Measurements from ENCODE around the gene ALDH3A1. TPM values are rescaled to one million over a fixed set of nuclear protein-coding genes. Genes with fewer than 3 reads are reported as not detected.

Gene ALDH3A1
- total RNA-seq (2013; cell fraction: nucleolus; rRNA removed) = not detected in 2 replicates
- total RNA-seq (2014; rRNA removed) = not detected in 2 replicates
- total RNA-seq (2014; rRNA removed; fragmentation: Illumina TruSeq; extraction: Trizol) = not detected in 2 replicates
- total RNA-seq (2021) = not detected in 2 replicates
- not detected for polyA plus RNA-seq (2011; ENCODE audit: low read depth)
- polyA plus RNA-seq (2011; rRNA removed) = not detected in 2 replicates
- polyA plus RNA-seq (2011; cell fraction: cytosol; rRNA removed) = not detected in 2 replicates
- polyA plus RNA-seq (2011; cell fraction: nucleus; rRNA removed) = not detected in 2 replicates
- 0.28 TPM in 2 replicates for polyA plus RNA-seq (2012)
- not detected in 2 replicates for polyA plus RNA-seq (2014; fragmentation: Illumina TruSeq; extraction: Trizol)
- polyA plus RNA-seq (2014; fragmentation: Nextera tagmentation; extraction: Ambion mirVana) = not detected
- polyA plus RNA-seq (2014; rRNA removed) = 0.20 TPM in 1 of 2 replicates, not detected in the other
- not detected for polyA plus RNA-seq (2016; fragmentation: Nextera tagmentation; extraction: Ambion mirVana)
- polyA minus RNA-seq (2011; rRNA and poly(A)+ RNA removed) = not detected in 2 replicates
- polyA minus RNA-seq (2011; cell fraction: cytosol; rRNA and poly(A)+ RNA removed) = not detected in 2 replicates
- polyA minus RNA-seq (2011; cell fraction: nucleus; rRNA and poly(A)+ RNA removed) = not detected in 2 replicates
- Bru-seq, nascent RNA = percentile 11 among the genes with signal in this experiment
- BruChase-seq, experiment 1, labeled RNA remaining after a 6-hour chase = not detected
- BruChase-seq, experiment 2, labeled RNA remaining after a 2-hour chase = not detected
- long read RNA-seq, experiment 1 = 0 reads
- long read RNA-seq, experiment 2 = 0 reads

DNA sequence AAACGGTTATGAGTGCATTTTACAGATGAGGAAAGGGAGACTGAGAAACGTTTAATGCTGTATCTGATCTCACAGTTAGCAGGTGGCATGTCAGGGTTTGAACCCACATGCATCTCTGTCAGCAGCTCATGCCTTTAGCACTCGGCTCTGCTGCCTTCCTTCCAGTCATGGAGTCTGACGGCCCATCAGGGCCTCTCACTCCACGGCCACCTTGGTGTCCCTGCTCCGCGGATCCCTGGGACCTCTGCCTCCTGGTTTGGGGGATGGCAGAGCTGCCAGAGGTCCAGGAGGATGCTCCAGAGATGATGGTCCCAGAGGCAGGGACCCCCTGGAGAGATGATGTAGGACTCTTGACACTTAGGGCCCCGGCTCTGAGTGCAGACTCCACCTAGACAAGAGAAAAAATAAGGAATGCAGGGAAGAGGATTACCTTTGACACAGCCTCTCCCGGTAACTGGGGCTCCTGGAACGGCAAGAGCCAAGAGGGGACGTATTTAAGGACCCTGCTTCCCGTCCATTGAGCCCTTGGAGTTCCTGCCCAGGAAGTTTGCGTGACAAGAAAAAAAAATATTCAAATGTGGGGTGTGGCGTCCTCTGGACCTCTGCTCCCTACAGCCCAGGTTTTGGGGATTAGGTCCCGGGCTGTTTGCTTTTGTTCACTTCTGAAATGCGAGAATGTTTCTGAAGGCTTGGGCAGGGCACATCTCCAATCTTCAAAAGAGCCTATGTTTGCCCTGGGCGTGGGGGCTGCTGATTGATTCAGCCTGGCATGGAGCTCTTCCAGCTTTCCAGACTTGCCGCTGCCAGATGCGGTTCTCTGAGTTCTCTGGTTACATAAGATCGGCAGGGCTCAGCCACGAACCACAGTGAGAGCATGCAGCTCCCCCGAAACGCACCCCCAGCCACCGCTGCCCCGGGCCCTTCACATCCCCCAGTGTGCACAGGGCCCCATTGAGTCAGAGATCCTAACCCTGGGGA lies at the start of gene ALDH3A1:
Gene ALDH3A1 (minus strand): TSS at position 470 of the 978 bp plus-strand sequence. CDS start 3,169 bp downstream, outside the sequence.
- ChIA-PET CTCF (no interaction called here), POLR2A (no interaction called here), SMC1A (ENCODE audit: uncharacterized antibody, unreplicated experiment) (no interaction called here), RAD21 (ENCODE audit: unreplicated experiment) (no interaction called here)
- Histone ChIP-seq H3K79me2 (ENCODE audit: control insufficient read depth, insufficient read depth, low read length) (no peaks in the 10 kb centered on the region), H4K20me1 (ENCODE audit: control insufficient read depth, insufficient read depth) (no peaks in the 10 kb centered on the region), H3K4me2 (ENCODE audit: control insufficient read depth, insufficient read depth) (no peak within 1 kb of the TSS), H3K9me3 (replicated peaks; ENCODE audit: control insufficient read depth, insufficient read depth, low read length) (no peaks in the 10 kb centered on the region), H3K27ac (ENCODE audit: control insufficient read depth, insufficient read depth) (no peak within 1 kb of the TSS), H3K4me3 (no peak within 1 kb of the TSS), H2AFZ (ENCODE audit: control insufficient read depth, low read depth, low read length) (no peak within 1 kb of the TSS), H3K9ac (ENCODE audit: control insufficient read depth, insufficient read depth, low read length) (no peak within 1 kb of the TSS), H3K27me3 (replicated peaks in 1 of 2; ENCODE audit: control insufficient read depth in 2 of 2, insufficient read depth in 2 of 2, low read length in 1 of 2) (no peaks in the 10 kb centered on the region), H3K36me3 (ENCODE audit: control insufficient read depth in 2 of 2, insufficient read depth in 2 of 2, low read length in 1 of 2) (no peaks in the 10 kb centered on the region), H3K4me1 (ENCODE audit: control insufficient read depth, insufficient read depth, low read length) (peaks cover 15% of the 10 kb centered on the region)
- intact Hi-C loops (cut with micrococcal nuclease; ENCODE audit: unreplicated experiment) (no loop called here), in situ Hi-C loops (cut with MboI) (no loop called here)
- WGBS (ENCODE audit: insufficient coverage, insufficient replicate concordance, low lambda C conversion rate, missing lambda C conversion rate) = 48% methylated on average over 24 of the region's 25 CpGs
- TF ChIP-seq CHD1 (IDR thresholded peaks at IDR 0.05; ENCODE audit: low read depth, low read length) (no peak), YY1 (IDR thresholded peaks at IDR 0.05; ENCODE audit: low read depth, low read length) (no peak), USF2 (IDR thresholded peaks at IDR 0.05; ENCODE audit: borderline replicate concordance, low read depth, low read length) (no peak), RELA (IDR thresholded peaks at IDR 0.05; ENCODE audit: borderline replicate concordance, partially characterized antibody) (no peak), WRNIP1 (IDR thresholded peaks at IDR 0.05; ENCODE audit: borderline replicate concordance, low read depth, low read length) (no peak), NBN (IDR thresholded peaks at IDR 0.05) (no peak), CREB1 (IDR thresholded peaks at IDR 0.05; ENCODE audit: low read depth) (no peak), SMAD5 (IDR thresholded peaks at IDR 0.05; ENCODE audit: low read depth) (no peak), SREBF2 (IDR thresholded peaks at IDR 0.05; ENCODE audit: low read length) (no peak), BRCA1 (IDR thresholded peaks at IDR 0.05; ENCODE audit: low read depth, low read length) (no peak), EP300 (IDR thresholded peaks at IDR 0.05; ENCODE audit: borderline replicate concordance in 1 of 2, control insufficient read depth in 1 of 2, low read depth in 2 of 2, low read length in 2 of 2) (no peak), NFYB (IDR thresholded peaks at IDR 0.05; ENCODE audit: insufficient read depth, low read depth, low read length) (no peak)
- DNase-seq (ENCODE audit: low read depth, low spot score) = no peak
- no peak for FAIRE-seq
- no peak for ATAC-seq
- no TSS peak for BruUV-seq (replicated peaks)

Data from GM12878 (cell line).